Muscle layer of duodenum (tissue), 2 donors: ENCODE data around the gene XPC.

ENCODE experiments used
- H3K27ac ChIP-seq: one replicate; pipeline ENCODE4 v1.7.0; 2013; ENCODE audit warnings: mild to moderate bottlenecking, low read length
- H3K27me3 ChIP-seq: one replicate; pipeline ENCODE4 v1.7.0; 2013; ENCODE audit warnings: low read depth, mild to moderate bottlenecking, control low read depth, low read length
- H3K36me3 ChIP-seq, 2 donors: one replicate each; pipeline ENCODE4 v1.7.0; 2013; ENCODE audit warnings: low read length in 2 of 2, control low read depth in 1 of 2, mild to moderate bottlenecking in 1 of 2; ENCODE audit not compliant: insufficient read depth in 2 of 2, control insufficient read depth in 1 of 2
- H3K4me1 ChIP-seq, 2 donors: one replicate each; pipeline ENCODE4 v1.7.0; 2013; ENCODE audit warnings: low read length in 2 of 2, mild to moderate bottlenecking in 2 of 2, control low read depth in 1 of 2, moderate library complexity in 1 of 2; ENCODE audit not compliant: insufficient read depth in 2 of 2, control insufficient read depth in 1 of 2
- H3K4me3 ChIP-seq, 2 donors: one replicate each; pipeline ENCODE4 v1.7.0; 2013; ENCODE audit warnings: low read length in 2 of 2, low read depth in 1 of 2, mild to moderate bottlenecking in 1 of 2
- H3K9me3 ChIP-seq, 2 donors: one replicate each; pipeline ENCODE4 v1.7.0; 2013; ENCODE audit warnings: low read length in 2 of 2, control low read depth in 1 of 2, mild to moderate bottlenecking in 1 of 2; ENCODE audit not compliant: control insufficient read depth in 1 of 2
- donor health status: healthy.

XPC gene

GRCh38 chr3:14145670-14146380 is 32.6 kb downstream of the XPC start:
- Histone ChIP-seq H3K36me3 (peaks cover 42 to 60% of the 10 kb centered on the region in 2 donors), H3K27me3 (no peaks in the 10 kb centered on the region), H3K4me1 (peaks cover 19 to 41% of the 10 kb centered on the region in 2 donors), H3K27ac (peak overlapping the region; percentile 95), H3K9me3 (no peaks in the 10 kb centered on the region), H3K4me3 (no peak overlapping the region)

- peaks cover 42 to 62% of the 10 kb centered on the region in 2 donors for H3K36me3 ChIP-seq
- H3K27ac ChIP-seq, result peak overlapping the region; percentile 95
- no peaks in the 10 kb centered on the region for H3K9me3 ChIP-seq
- H3K4me3 ChIP-seq, result peak overlapping the region in 1 of 2 donors; percentile 46
- peaks cover 19 to 47% of the 10 kb centered on the region in 2 donors for H3K4me1 ChIP-seq
- no peaks in the 10 kb centered on the region for H3K27me3 ChIP-seq
Measured at GRCh38 chr3:14145236-14145635, 33.2 kb downstream of the XPC start.

- Histone ChIP-seq H3K27ac (peak overlapping the region; percentile 95), H3K36me3 (peaks cover 43 to 63% of the 10 kb centered on the region in 2 donors), H3K4me1 (peaks cover 19 to 49% of the 10 kb centered on the region in 2 donors), H3K27me3 (no peaks in the 10 kb centered on the region), H3K4me3 (peak overlapping the region; percentile 9 to 50), H3K9me3 (no peaks in the 10 kb centered on the region)
Measured at GRCh38 chr3:14144423-14145075, 33.9 kb downstream of the XPC start.

GRCh38 chr3:14143271-14144225 is 34.9 kb downstream of the XPC start:
- no peaks in the 10 kb centered on the region for H3K27me3 ChIP-seq
- peaks cover 47 to 72% of the 10 kb centered on the region in 2 donors for H3K36me3 ChIP-seq
- H3K27ac ChIP-seq, result peak overlapping the region; percentile 95
- H3K9me3 ChIP-seq, result no peaks in the 10 kb centered on the region
- peaks cover 19 to 49% of the 10 kb centered on the region in 2 donors for H3K4me1 ChIP-seq
- H3K4me3 ChIP-seq, result peak overlapping the region; percentile 9 to 50

GRCh38 chr3:14142567-14143270 is 35.7 kb downstream of the XPC start:
- no peak overlapping the region for H3K4me3 ChIP-seq
- peak overlapping the region; percentile 53 for H3K27ac ChIP-seq
- H3K36me3 ChIP-seq, result peaks cover 41 to 70% of the 10 kb centered on the region in 2 donors
- H3K27me3 ChIP-seq, result no peaks in the 10 kb centered on the region
- H3K4me1 ChIP-seq, result peaks cover 19 to 49% of the 10 kb centered on the region in 2 donors
- no peaks in the 10 kb centered on the region for H3K9me3 ChIP-seq

GRCh38 chr3:14141602-14142341 is 36.6 kb downstream of the XPC start:
- Histone ChIP-seq H3K27ac (peak overlapping the region; percentile 53), H3K4me1 (peaks cover 19 to 51% of the 10 kb centered on the region in 2 donors), H3K9me3 (no peaks in the 10 kb centered on the region), H3K27me3 (no peaks in the 10 kb centered on the region), H3K36me3 (peaks cover 40 to 75% of the 10 kb centered on the region in 2 donors), H3K4me3 (no peak overlapping the region)

- Histone ChIP-seq H3K27ac (no peak overlapping the region), H3K9me3 (no peaks in the 10 kb centered on the region), H3K36me3 (peaks cover 39 to 77% of the 10 kb centered on the region in 2 donors), H3K27me3 (no peaks in the 10 kb centered on the region), H3K4me1 (peaks cover 19 to 46% of the 10 kb centered on the region in 2 donors), H3K4me3 (no peak overlapping the region)
Measured at GRCh38 chr3:14141144-14141543, 37.3 kb downstream of the XPC start.

GRCh38 chr3:14140668-14141067 is 37.7 kb downstream of the XPC start:
- H3K36me3 ChIP-seq, result peaks cover 38 to 77% of the 10 kb centered on the region in 2 donors
- H3K4me3 ChIP-seq, result no peak overlapping the region
- H3K27ac ChIP-seq, result no peak overlapping the region
- H3K9me3 ChIP-seq, result no peaks in the 10 kb centered on the region
- H3K4me1 ChIP-seq, result peaks cover 17 to 41% of the 10 kb centered on the region in 2 donors
- H3K27me3 ChIP-seq, result no peaks in the 10 kb centered on the region

- H3K27me3 ChIP-seq, result no peaks in the 10 kb centered on the region
- H3K4me3 ChIP-seq, result no peak overlapping the region
- H3K9me3 ChIP-seq, result no peaks in the 10 kb centered on the region
- peaks cover 42 to 79% of the 10 kb centered on the region in 2 donors for H3K36me3 ChIP-seq
- peaks cover 8 to 32% of the 10 kb centered on the region in 2 donors for H3K4me1 ChIP-seq
- H3K27ac ChIP-seq, result no peak overlapping the region
Measured at GRCh38 chr3:14139771-14140170, 38.6 kb downstream of the XPC start.
